HL-60 (cell line): ENCODE measurements around the gene MAS1.

Experiments
- DNase-seq, 2 experiments: peaks; one replicate each; pipeline ENCODE4 v3.0.0-alpha.2; 2010 to 2020; ENCODE audit warnings: low read depth in 1 of 2, low spot score in 1 of 2
- H3K27ac ChIP-seq: fragments of 250-450 bp; sonication (Bioruptor Pico); replicated peaks from 2 replicates; pipeline ENCODE4 v1.5.1; 2020; ENCODE audit warnings: mild to moderate bottlenecking, moderate library complexity
- H3K27me3 ChIP-seq: fragments of 250-450 bp; sonication (Bioruptor Pico); 2 replicates; pipeline ENCODE4 v1.5.1; 2021; ENCODE audit warnings: mild to moderate bottlenecking, moderate library complexity; ENCODE audit not compliant: insufficient read depth, poor library complexity, severe bottlenecking
- H3K4me3 ChIP-seq: replicated peaks from 2 replicates; pipeline ENCODE4 v1.5.1; 2011; ENCODE audit warnings: mild to moderate bottlenecking, control low read depth, low read length; ENCODE audit not compliant: insufficient read depth
- GABPA ChIP-seq: IDR thresholded peaks from 2 replicates; pipeline ENCODE4 v1.6.1; 2012; ENCODE audit warnings: low read depth
- POLR2AphosphoS5 ChIP-seq: IDR thresholded peaks from 2 replicates; pipeline ENCODE4 v1.6.1; 2012; ENCODE audit warnings: low read depth
- REST ChIP-seq: IDR thresholded peaks from 2 replicates; pipeline ENCODE4 v1.6.1; 2012; ENCODE audit warnings: low read depth; ENCODE audit not compliant: insufficient replicate concordance
- SPI1 ChIP-seq: IDR thresholded peaks from 2 replicates; pipeline ENCODE4 v1.6.1; 2012; ENCODE audit warnings: low read depth, mild to moderate bottlenecking, borderline replicate concordance
- TF ChIP-seq, protein P1 (sequence below): IDR thresholded peaks from one replicate; pipeline ENCODE4 v1.5.1; 2011; ENCODE audit warnings: low read length, control low read depth, inconsistent platforms; ENCODE audit not compliant: insufficient read depth

The MAS1 gene

DNA sequence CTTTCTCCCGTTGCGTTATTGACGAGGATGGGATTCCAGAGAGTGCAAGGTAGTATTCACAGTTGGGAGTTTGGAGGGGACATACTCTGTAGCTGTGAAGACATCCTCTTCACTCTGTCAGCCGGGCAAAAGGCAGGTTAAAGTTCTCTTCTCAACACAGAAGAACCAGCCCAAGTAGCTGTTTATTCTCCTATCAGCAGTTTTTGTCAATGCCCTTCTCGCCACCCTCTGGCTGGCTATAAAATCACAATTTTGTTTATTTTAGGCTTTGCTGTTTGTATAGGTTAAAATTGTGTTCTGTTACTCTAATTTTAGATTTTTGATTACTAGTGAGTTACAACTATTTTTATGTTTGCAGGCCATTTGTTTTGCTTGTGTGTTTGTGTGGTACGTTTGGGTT, 37.9 kb upstream of the MAS1 start:
- no peak overlapping the region for H3K4me3 ChIP-seq
- no peaks in the 10 kb centered on the region for H3K27me3 ChIP-seq
- DNase-seq, result peak in 1 of 2 experiments; percentile 55
- H3K27ac ChIP-seq, result no peak overlapping the region
- TF ChIP-seq, protein P1, sequence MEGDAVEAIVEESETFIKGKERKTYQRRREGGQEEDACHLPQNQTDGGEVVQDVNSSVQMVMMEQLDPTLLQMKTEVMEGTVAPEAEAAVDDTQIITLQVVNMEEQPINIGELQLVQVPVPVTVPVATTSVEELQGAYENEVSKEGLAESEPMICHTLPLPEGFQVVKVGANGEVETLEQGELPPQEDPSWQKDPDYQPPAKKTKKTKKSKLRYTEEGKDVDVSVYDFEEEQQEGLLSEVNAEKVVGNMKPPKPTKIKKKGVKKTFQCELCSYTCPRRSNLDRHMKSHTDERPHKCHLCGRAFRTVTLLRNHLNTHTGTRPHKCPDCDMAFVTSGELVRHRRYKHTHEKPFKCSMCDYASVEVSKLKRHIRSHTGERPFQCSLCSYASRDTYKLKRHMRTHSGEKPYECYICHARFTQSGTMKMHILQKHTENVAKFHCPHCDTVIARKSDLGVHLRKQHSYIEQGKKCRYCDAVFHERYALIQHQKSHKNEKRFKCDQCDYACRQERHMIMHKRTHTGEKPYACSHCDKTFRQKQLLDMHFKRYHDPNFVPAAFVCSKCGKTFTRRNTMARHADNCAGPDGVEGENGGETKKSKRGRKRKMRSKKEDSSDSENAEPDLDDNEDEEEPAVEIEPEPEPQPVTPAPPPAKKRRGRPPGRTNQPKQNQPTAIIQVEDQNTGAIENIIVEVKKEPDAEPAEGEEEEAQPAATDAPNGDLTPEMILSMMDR, result peak; percentile 19
- TF ChIP-seq SPI1, result no peak

DNA sequence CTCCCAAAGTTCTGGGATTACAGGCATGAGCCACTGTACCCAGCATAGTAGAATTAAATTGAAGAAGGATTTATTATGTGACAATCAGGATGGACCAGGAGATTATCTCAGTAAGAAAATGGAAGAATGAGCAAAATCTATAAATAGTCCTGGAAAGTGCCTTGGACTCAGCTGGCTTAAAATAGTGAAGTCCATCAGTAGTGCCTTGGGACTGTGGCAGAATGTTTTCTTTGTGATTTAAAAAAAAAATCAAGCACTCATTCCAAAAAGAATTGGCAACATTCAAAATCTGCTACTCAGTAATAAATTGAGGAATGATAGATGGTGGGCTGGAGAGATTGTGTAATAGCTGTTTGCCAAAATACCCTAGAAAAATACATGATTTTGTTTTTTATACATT, 37.0 kb upstream of the MAS1 start:
- no peak for DNase-seq

DNA sequence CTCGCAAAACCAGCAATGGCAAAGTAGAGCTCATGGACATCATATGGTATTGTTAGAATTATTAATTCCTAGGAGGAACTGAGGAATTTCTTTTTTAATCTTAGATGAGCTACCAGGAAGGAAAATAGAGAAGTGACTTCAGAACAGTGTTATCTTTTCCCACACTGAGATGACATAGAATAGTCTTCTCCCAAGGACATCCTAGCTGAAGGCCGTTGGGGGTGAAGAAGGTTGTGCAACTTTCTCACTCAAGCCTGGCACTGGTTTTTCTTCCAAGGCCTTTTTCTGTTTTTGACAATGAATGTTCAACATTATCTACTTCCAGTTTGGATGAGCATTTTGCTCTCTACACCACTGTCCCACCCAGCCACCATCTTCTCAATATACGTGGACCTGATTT, 35.8 kb upstream of the MAS1 start:
- TF ChIP-seq SPI1 (peak; percentile 41; the same call in 1 of the 2 replicates), GABPA (no peak), REST (no peak), POLR2AphosphoS5 (no peak)
- TF ChIP-seq, protein P1, result no peak
- H3K27ac ChIP-seq, result no peak overlapping the region
- H3K4me3 ChIP-seq, result no peak overlapping the region
- H3K27me3 ChIP-seq, result no peaks in the 10 kb centered on the region
- DNase-seq, result peak in 1 of 2 experiments; percentile 21

More for the DNA sequence above, 37.0 kb upstream of the MAS1 start:
- Histone ChIP-seq H3K27me3 (no peaks in the 10 kb centered on the region), H3K4me3 (no peak overlapping the region), H3K27ac (no peak overlapping the region)
- TF ChIP-seq SPI1 (no peak), GABPA (no peak), REST (no peak), POLR2AphosphoS5 (no peak)
- TF ChIP-seq, protein P1, result no peak

- Histone ChIP-seq H3K27ac (no peak overlapping the region), H3K4me3 (no peak overlapping the region), H3K27me3 (no peaks in the 10 kb centered on the region)
- DNase-seq, result no peak
- TF ChIP-seq REST (no peak), POLR2AphosphoS5 (no peak), SPI1 (no peak), GABPA (no peak)
- TF ChIP-seq, protein P1, result no peak
Observed at GRCh38 chr6:159858259-159858658, 32.5 kb upstream of the MAS1 start.
